NOMO-1 treated with DMSO at 0.1 percent for 48 hours (cell line): ENCODE data around the gene ZNF710.
"Not testable (repeated sequence)": the region's sequence is repeated elsewhere in the genome, so short reads cannot be mapped to it uniquely, and the experiment has no call there.

Experiments used
- DNase-seq: peaks from one replicate; lab custom pipeline; 2025; ENCODE audit not compliant: unreplicated experiment; lab: John Stamatoyannopoulos, UW

ZNF710 gene

DNA sequence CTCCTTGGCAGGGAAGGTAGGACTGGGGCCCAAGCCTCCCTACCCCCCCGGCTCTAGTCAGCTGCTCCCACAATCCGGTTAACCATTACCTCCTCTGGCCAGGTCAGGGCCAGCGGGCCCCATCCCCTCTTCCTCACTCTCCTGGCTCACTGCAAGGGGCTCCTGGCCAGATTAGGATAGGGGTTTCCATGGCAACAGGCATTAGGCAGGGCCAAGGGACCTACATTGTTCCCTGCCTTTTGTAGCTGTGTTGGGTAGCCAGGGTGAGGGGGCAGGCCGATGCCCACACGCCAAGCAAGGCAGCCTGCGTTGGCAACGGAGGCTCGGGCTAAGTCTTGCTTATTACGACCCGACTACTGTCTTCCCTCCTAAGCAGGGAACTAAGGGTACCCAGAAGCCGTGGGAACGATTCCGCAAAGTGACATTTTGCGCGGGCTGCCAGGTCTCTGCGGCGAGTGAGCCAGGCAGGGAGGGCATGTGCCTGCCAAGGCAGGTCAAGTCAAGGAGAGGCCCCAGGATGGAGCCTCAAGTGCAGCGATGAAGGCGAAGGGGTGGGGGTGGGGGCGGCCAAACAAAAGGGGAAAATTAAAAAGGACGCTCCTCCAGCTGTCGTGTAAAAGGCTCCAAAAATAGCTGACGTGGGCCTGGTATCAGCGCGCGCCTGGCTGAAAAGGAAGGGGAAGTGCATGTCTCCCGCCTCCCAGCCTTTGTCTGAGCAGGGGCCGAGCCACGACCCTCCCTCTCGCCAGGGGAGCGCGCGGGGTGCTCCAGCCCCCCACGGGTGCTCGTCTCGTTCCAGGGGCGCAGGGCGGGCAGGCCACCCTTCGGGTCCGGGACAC, 100.2 kb downstream of the ZNF710 start:
- peak; percentile 51 for DNase-seq

DNA sequence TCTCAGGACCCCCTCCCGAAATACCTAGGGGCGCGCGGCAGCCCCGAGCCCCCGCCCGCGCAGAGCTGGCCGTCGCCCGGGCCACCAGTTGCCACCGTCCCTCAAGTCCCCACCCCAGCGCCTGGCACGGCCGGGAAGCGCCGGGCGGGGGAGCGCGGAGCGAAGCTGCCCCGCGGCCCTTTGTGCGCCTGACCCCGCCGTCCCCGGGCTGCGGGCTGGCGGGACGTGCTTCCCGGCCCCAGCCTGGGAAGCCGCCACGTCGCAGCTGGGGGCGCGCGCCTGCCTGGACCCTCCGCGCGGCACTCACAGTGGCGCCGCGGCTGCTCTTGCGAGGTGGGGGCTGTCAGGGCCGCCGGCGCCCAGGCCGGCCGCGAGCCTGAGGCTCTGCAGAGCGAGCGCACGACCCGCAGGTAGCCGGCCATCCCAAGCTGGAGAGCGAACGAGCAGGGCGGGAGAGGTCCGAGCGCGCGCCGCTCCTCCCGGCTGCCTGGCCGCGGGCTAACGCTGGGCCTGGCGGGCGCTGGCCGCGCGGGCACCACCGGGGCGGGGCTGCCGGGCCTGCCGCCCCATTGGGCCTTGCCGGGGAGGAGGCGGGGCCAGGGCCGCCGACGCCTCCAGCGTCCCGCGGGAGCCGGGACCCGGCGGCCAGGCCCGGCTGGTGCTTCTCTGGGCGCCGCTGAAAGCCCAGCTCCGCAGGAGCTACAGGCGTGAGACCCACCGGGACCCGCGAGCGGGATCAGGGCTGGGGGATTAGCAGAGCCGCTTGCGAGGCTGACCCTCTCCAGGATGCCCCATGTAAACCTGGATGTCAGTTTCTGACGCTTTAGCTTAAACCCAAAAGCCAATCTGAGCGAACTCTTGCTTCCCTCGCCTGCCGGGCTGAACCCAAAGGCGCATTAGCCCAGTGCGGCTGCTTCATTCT, 101.1 kb downstream of the ZNF710 start, which contains the start of gene IDH2:
TSS of gene IDH2 (minus strand) at position 500 of the 922 bp plus-strand sequence. CDS start at position 422, 78 bp downstream.
- peak; percentile 67 for DNase-seq

DNA sequence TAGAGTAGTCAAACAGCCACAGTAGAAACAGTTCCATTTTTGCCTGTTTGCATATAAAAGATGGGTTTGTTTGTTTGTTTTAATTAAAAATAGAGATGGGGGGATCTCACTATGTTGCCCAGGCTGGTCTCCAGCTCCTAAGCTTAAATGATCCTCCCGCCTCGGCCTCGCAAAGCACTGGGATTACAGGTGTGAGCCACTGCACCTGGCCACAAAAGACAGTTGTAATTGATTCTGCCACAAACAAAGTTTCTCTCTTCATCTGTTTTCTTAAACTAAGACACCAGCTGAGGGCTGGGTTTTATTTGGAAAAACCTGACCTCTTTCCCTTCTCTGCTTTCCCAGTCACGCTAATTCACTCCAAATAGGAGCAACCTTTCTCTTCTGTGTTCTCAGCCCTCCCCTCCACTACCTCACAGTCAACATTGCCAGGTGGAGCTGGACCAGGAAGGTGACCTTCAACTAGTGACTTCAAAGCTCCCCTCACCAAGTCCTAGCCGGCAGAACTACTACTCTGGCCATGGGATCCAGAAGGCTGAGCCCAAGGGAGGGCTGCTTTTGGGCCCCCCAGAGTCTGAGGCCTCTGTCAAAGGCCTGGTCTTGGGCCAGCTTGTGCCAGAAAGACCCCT, 102.7 kb downstream of the ZNF710 start:
- no peak for DNase-seq

DNA sequence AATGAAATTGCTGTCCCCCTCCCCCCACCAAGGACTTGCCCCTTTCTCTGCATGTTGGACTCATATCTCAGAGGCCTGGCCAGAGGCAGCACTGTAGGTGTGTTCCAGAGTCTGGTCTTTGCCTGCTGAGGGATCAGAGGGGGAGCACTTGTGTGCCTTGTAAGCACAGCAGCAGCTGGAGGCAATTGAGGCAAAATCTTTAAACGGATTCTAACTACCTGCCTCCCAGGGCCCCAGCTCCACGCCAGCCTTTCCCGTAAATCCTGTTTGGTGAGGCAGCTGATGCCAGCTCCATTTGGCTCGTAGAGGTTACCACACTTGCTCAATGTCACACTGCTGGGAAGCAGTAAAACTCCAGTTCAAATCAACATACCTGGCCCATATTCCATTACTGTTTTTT, 103.4 kb downstream of the ZNF710 start:
- DNase-seq, result no peak

DNA sequence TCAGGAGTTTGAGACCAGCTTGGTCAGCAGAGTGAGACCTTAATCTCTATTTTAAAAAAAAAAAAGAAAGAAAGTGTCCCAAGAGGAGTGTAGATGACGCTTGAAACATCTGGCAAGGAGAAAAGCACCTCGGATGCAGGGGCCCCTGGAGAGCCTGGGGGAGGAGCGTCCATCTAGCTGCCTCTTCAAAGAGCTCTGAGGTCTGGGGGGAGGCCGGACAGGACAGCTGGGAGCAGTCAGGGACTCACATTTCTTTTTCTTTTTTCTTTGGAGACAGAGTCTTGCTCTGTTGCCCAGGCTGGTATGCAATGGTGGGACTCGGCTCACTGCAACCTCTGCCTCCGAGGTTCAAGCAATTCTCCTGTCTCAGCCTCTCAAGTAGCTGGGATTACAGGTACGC, 104.4 kb downstream of the ZNF710 start:
- no peak for DNase-seq

DNA sequence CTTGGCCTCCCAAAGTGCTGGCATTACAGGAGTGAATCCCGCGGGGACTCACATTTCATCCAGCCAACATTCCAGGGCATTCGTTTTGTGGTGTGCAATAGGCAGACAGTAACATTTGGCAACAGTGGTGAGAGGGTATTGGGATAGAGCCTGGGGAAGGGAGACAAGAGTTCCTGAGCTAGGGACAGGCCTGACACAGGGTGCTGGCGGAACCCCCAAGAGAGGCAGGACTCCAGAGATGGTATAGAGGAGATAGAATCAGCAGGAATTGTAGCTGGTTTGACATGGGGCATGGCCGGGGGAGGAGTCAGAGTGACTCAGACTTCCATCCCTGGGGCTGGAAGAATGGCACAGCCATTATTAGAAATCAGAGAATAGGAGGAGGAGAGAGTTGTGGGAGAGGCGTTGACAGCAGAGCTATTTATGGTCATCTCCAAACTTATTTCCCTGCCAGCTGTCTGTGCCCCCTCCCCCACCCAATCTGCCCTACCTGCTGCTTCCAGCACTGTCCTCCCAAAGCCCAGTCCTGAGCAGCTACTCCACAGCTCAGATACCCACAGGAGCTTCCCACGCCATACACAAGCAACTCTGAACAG, 105.5 kb downstream of the ZNF710 start:
- DNase-seq, result no peak

DNA sequence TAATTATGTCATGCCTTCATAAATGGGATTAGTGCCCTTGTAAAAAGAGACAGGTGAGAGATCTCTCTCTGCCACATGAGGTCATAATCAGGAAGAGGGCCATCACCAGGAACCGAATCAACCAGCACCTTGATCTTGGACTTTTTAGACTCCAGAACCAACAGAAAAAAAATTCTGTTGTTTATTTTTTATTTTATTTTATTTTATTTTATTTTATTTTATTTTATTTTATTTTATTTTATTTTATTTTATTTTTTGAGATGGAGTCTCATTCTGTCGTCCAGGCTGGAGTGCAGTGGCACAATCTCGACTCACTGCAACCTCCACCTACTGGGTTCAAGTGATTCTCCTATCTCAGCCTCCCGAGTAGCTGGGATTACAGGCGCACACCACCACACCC, 106.9 kb downstream of the ZNF710 start:
- DNase-seq, result not testable (repeated sequence)

DNA sequence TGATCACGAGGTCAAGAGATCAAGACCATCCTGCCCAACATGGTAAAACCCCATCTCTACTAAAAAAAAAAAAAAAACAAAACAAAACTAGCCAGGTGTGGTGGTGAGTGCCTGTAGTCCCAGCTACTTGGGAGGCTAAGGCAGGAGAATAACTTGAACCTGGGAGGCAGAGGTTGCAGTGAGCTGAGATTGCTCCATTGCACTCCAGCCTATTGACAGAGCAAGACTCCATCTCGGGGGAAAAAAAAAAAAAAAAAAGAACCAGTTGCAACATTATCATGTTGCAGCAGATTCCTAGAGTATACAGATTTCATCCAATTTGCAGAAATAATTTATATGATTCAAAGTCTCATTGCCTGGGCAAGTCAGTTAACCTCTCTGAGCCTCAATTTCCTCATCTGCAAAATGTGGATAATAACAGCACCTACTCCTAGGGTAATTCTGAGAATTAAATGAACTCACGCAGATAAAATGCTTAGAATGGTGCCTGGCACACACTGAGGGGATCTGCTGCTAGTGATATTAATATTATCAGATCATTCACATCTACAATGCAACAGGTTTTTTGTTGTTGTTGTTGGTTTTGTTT, 108.1 kb downstream of the ZNF710 start:
- not testable (repeated sequence) for DNase-seq

DNA sequence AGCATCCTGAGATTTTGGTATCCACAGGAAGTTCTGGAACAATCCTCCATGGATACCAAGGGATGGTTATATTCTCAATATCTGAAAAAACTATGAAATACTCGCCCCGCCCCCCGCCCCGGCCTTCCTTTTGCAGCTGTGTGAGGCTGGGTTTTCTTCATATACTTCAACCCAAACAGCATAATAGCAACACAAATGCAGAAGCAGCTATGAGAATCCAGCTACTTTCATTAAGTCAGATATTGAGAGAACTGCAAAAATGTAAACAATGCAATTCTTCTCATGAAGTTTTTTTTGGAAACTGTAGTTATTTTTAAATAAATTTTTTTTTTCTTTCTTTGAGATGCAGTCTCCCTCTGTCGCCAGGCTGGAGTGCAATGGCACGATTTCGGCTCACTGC, 112.0 kb downstream of the ZNF710 start:
- no peak for DNase-seq

DNA sequence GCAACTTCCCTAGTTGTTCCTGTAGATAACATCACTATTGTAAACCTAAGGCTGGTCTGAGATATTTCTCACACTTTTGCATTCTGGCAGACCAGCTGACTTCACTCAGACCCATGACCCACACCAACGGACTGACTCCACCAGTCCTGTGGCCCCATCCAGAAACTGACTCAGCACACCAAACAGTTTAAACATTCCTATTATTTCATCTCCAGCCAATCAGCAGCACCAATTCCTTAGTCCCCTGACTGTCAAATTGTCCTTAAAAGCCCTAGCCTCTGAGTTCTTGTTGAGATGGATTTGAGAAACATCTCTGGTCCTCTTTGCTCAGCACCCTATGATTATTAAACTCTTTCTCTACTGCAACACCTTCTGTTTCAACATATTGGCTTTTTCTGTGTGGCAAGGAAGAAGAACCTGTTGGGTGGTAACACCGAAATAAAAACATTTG, 113.4 kb downstream of the ZNF710 start:
- no peak for DNase-seq

DNA sequence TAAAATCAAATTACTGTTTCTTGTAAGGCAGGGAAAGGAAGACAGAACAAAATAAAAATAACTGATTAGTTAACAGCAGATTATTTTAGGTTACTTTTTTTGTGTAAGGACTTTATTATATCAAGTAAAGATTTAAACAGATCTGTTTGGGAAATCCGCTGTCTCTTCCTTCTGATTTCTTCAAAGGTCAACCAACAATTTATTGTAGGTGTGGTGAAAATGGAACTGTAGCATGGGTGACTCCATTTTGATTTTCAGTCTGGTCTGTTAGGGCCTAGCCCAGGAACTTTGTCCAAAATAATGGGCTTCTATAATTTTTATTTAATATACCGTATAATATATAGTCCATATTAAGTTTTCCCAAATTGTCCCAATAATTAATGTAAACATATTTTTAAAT, 114.7 kb downstream of the ZNF710 start:
- DNase-seq, result no peak

DNA sequence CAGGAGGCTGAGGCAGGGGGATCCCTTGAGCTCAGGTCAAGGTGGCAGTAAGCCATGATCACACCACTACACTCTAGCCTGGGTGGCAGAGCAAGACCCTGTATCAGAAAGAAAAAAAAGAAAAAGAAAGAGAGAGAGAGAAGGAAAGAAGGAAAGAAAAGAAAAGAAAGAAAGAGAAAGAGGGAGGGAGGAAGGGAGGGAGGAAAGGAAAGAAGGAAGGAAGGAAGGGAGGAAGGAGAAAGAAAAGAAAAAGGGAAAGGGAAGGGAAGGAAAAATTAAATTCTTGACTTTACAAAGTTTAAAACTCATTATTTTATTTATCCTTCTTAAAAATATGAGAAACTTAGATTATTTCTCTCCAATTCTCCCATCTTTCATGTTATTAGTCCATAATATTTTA, 118.2 kb downstream of the ZNF710 start:
- no peak for DNase-seq

DNA sequence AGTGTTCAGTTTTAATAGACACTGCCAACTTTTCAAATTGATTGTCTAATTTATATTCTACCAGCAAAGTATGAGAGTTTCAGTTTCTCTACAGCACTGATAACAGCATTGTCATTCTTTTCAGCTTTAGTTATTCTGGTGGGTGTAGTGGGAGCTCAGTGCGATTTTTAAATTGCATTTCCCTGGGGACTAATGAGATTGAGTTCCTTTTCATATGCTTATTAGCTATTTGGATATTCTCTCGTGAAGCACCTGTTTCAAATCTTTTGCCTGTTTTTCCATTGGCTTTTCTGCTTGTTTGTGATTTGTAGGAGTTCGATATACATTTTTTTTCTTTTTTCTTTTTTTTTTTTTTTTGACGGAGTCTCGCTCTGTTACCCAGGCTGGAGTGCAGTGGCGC, 120.0 kb downstream of the ZNF710 start:
- DNase-seq, result no peak

DNA sequence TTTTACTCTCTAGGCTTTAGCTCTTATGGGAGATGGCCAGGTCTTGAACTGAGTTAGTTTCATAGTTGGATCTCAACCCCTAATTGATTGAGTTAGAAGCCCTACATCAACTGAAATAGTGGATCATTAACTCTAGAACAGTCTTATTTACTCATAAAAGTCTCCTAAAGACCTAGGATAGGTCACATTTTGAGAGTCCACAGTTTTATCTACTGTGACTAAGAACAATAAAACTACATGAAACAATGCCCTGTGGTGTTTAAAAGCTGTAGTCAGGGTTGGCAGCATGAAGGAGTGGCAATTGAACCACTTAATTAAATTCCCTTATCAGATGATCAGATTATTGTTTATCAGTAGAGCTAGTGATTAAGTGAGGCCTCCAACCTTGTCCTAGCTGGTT, 123.4 kb downstream of the ZNF710 start:
- no peak for DNase-seq

DNA sequence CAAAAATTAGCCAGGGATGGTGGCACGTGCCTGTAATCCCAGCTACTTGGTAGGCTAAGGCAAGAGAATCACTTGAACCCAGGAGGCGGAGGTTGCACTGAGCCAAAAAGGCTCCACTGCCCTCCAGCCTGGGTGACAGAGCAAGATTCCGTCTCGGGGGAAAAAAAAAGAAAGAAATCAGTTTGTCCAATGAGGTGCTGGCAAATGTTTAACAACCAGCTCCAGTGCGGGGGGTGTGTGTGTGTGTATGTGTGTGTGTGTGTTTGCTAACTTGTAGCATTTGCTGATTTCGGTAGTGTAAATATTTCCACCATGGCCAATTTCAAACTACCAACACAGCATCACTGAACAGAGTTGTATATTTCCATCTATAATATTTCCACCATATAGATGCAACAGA, 124.9 kb downstream of the ZNF710 start:
- no peak for DNase-seq

DNA sequence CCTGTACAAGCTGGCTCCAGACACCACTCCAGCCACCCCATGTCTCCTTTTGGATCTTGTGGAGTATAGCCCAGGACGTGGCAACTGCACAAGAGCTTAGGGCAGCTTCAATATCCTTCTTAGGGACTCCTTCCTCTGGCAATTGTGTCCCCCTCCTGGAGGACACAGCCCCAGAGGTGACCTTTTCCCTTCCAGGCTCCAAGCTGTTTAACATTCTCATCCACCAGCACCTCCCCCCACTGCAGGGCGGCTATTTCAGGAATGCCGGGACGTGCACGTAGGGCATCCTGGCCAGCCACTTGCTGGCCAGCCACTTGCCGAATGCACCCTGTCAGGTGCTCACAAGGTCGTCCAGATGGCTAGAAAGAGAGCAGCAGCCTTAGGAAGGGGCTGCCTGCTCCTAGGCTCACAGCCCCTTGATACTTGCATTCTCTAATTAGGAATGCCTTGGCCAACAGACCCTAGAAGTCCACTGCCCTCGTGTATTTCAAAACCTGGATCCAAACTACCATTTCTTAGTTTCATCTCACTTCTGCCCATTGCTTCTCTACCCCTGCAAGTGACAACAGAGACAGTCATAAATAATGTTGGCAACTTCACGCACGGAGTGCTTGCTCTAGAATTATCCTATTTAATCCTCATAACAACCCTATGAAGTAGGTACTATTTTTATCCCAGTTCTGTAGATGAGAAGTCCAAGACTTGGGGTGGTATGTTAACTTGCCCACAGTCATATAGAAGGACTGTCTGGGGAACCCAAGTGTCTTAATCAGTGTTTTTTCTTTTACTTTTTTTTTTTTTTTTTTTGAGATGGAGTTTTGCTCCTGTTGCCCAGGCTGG, 125.7 kb downstream of the ZNF710 start:
- no peak for DNase-seq

DNA sequence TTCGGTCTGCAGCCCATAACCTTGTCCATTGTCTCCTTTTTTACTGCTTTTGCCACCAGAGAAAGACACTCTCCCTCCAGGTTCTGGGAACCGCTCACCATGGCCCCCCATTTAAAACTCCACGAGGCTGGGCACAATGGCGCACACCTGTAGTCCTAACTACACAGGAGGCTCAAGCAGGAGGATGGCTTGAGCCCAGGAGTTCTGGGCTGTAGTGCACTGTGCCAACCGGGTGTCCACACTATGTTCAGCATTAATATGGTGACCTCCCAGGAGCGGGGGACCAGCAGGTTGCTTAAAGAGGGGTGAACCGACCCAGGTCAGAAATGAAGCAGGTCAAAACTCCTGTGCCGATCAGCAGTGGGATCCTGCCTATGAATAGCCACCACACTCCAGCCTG, 129.2 kb downstream of the ZNF710 start:
- no peak for DNase-seq
